Measurements from ENCODE around the gene PROSER2.

PROSER2 gene

GRCh38 chr10:11919271-11919670, 96.1 kb downstream of the PROSER2 start:
- H3K4me1 ChIP-seq (ENCODE audit: control insufficient read depth, low read length), result no peaks in the 10 kb centered on the region
- peaks cover 8% of the 10 kb centered on the region for H3F3A ChIP-seq (ENCODE audit: control insufficient read depth, insufficient read depth)
- no peaks in the 10 kb centered on the region for H3K9me2 ChIP-seq (replicated peaks; ENCODE audit: control insufficient read depth, low read length)
- H3K27me3 ChIP-seq (ENCODE audit: control insufficient read depth, low read length), result no peaks in the 10 kb centered on the region
- no peaks in the 10 kb centered on the region for H3K79me2 ChIP-seq (ENCODE audit: control insufficient read depth, low read length)
- peaks cover 28% of the 10 kb centered on the region for H3K36me3 ChIP-seq (ENCODE audit: control insufficient read depth, low read length)
- no peak overlapping the region for H3K4me2 ChIP-seq (ENCODE audit: low read length)
- H3K4me3 ChIP-seq (ENCODE audit: low read length), result no peak overlapping the region
- H4K20me1 ChIP-seq (ENCODE audit: control insufficient read depth, insufficient read depth, low read depth, low read length), result no peaks in the 10 kb centered on the region
- TF ChIP-seq CTCF (IDR thresholded peaks at IDR 0.05; ENCODE audit: low read depth, low read length, poor library complexity, severe bottlenecking), result no peak
- H3K9me3 ChIP-seq (ENCODE audit: control insufficient read depth, insufficient read depth, low read length), result no peaks in the 10 kb centered on the region
- H3K27ac ChIP-seq (ENCODE audit: low read depth, low read length), result no peak overlapping the region
